ENCODE data around the gene DNAH11.

DNAH11 gene

DNA sequence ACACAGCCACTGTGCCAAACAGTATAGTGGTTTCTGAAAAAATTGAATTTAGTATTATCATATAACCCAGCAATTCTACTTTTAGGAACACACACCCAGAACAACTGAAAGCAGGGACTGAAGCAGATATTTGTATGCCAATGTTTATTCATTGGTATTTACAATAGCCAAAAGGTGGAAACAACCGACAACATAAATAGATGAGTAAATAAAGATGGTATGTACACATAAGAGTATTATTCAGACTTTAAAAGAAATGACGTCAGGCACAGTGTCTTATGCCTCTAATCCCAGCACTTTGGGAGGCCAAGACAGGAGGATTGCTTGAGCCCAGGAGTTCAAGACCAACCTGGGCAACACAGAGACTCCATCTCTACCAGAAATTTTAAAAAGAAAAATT lies 395.6 kb downstream of the DNAH11 start:
- no peak for DNase-seq (ENCODE audit: low read depth)

DNA sequence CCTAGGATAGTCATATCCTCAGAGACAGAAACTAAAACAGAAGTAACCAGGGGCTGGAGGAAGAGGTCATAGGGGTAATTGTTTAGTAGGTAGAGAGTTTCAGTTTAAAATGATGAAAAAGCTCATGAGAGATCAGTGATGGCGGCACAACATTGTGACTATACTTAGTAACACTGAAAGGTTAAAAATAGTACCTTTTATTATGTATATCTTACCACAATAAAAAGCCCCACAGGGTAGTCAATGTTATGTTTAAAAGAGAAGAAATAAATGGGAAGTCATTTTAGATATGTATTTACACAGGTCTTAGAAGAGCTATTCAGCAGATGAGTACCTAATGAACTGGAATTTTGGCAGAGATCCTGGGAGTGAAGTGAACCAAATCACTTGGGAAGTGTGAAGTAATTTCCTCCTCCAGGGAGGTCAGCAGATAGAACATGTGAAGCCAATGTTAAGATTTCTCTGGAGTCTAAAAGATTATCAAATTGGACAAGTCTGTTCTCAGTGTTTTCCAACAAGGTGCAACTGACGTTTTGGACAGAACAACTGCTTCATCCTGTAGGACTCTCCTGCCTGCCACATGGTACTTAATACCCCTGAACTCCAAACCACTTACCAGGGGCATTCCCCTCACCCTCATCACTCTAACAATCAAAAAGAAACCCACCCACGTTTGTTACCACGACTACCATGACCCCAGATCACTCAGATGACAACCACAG lies 396.5 kb downstream of the DNAH11 start:
- no peak for DNase-seq (ENCODE audit: low read depth)

DNA sequence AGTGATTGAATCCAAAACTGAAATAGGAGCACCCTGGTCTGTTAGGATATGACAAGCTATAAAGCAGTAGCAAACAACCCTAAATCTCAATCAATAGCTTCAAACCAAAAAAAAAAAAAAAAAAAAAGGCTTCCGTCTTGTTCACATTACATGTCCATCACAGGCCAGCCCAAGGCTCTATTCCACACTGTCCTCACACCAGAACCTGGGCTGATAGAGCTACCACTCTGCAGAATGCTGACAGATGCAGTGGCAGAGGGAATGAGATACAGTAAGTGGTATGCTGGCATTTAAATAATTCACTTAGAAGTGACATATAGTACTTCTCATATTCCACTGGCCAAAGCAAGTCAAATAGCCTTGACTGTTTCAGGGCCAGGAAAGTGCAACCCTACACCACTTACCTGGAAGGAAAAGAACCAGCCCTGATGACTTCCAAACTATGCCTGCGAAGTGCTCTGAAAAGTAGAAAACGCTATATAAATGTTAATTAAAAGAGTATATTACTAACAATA lies 397.1 kb downstream of the DNAH11 start:
- no peak for DNase-seq (ENCODE audit: low read depth)

DNA sequence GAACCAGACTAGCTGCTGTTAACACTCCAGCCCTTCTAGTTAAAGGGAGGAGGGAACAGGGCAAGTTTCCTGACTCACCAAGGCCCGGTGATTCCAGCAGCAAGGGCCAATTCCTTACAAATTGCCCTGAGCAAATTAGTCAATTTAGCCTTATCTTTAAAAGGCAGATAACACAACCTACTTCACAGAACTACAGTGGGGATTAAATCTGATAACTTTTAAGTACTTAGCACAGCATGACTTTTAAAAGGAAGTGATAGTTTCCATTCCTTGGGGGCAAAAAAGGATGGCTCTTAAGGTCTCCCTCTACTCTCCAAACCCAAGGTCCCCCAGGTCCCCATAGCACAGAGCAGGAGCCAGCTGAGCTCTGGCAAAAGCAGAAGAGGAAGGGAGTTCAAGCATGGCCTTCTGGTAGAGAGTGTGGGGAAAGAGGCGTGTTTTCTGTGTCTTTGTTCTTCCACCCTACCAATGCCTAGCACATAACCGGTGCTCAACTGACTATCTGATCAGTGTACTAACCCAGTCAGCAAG lies 398.8 kb downstream of the DNAH11 start:
- no peak for DNase-seq (ENCODE audit: low read depth)

DNA sequence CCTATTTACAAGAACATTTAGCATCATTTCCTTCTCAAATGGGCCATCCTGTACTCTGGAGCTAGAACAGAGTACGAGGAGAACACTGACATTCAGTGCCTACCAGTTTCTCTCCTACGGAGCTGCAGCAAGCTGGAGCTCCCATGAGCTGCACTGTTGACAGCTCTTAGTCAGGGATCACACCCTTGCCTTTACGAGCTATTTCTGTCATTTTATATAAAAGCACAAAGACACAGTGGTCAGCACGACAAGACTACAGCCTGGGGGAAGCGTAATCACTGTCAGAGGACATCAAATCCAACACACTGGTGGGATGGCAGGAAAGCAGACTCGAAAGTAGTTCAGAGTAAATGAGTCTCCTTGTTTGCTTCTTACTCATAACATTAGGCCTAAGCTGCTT lies 400.1 kb downstream of the DNAH11 start:
- DNase-seq (ENCODE audit: low read depth), result no peak

DNA sequence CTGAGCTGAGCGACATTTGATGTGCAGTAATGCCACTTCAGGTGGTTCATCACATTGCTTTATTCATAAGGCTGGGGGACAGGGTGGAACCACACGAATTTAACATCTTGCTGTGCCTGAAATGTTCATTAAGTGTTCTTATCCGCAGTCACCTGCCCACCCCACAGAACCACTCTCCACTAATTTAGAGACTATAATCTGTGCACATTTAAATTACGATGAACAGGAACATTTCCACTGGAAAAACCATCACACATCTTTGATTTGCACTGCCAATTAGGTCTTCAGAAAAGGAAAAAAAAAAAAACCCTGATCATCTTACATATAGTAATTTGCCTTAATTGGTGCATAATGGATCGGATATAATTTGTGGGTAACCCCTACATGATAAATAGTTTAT lies 400.6 kb downstream of the DNAH11 start:
- DNase-seq (ENCODE audit: low read depth), result no peak

DNA sequence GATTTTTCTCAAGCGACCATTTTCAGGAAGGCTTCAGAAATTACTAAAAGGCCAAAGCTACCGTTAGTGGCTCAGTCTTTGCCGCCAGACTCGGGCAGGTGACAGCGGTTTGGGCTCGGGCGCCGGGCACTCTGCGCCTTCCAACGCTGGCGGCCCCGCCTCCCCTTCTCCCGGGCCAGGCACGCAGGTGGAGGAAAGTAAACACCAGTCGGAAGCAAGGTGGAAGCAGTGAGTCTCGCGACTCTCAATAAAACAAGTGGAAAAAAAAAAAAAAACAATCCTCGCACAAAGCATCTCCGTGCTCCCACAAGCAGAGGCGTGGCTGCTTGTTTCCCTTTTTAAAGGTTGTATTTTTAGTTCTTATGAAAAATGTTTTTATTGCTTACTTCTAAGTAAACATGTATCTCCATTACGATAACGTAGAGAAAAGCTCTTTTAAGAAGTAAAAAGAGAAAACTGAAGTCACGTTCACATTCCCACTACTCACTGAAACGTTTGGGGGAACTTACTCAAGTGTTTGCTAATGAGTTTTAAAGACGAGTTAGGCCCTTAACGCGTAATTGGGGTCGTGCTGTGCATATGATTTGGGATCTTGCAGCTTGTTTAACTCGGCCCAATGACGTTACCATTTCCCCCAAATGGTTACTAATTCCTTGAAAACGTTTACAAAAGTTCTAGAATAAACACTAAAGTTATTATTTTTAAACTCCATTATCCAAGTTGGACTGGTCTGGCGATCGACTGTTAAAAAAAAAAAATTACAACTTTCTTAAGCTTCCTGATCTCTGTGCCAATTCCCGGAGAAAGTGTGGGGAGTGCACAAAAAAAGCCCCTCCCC lies 402.0 kb downstream of the DNAH11 start:
- no peak for DNase-seq (ENCODE audit: low read depth)

DNA sequence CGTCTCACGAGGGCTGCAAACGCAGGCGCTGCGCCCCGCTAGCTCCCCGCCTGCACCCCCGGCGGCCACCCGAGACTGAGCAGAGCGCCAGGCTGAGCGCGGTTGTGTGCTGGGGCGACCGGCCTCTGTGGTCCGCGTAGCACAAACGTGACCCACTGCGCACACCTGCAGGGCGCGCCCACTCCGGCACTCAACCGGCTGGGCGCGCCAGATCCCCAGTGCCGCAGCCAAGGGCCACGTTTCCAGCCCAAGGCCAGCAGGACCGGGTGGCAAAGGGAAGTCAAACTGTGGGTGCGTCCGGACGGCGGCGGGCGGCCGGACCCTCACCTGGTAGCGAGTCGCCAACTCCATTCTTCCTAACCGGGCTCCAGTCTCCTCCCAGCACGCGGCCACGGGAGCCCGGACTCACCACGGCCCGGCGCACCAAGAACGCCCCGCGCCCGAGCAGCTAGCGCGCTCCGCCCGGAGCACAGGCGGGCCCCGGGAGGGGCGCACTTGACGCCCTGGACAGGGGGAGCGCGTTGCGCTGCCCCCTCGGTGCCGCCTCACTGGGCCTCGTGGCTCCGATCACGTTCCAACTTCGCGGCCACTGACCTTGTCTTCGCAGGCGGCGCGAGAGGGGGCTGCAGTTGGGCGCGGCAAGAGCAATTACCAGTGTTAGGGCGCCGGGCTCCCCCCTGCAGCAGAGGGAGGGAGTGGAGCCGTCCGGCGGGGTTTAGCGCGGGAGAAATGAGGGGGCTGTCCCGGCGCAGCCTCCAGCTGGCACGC lies 402.8 kb downstream of the DNAH11 start, which contains the start of gene CDCA7L:
Gene CDCA7L, minus strand, starts transcription at position 446 of the 768 bp plus-strand sequence. Its CDS starts 95 bp downstream, at position 351.
- DNase-seq (ENCODE audit: low read depth), result peak; percentile 29

DNA sequence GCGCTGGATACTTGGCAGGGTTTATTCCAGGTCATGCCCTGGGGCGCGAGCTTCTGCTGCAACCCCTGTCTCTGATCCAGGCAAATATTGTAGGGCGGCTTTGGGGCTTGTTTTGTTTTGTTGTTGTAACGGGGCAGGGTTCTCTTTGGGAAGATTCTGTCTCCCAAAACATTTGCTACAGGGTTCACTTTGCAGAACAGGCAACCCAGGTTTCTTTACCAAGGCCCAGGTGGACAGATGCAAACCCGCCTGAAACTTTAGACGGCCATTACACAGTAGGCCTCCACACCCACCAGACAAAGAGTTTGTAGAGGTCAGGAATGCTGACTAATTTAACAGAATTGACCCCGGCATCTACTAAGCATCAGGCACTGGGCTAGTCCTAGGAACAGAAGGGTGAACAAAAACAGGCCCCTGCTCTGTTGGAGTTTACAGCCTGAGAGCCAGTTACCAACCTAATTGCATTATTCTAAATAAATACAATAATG lies 403.4 kb downstream of the DNAH11 start:
- no peak for DNase-seq (ENCODE audit: low read depth)

DNA sequence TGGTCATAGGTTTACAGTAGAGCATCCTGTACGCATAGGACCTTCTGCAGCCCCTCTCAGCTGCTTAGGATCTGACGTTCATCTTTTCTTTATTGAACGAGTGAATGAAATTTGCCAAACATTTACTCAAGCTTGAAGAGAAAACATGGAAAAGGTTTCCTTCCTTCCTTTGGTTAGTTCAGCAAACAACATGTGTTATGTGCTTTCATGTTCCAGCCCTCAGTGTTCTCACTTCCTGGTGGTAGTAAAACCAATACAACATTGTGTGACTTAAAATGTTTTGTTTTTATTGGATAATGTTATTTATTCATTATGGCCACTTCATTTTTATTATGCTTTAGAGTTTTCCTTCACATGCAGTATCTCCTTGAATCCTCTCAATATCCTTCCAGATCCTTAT lies 404.2 kb downstream of the DNAH11 start:
- DNase-seq (ENCODE audit: low read depth), result no peak

DNA sequence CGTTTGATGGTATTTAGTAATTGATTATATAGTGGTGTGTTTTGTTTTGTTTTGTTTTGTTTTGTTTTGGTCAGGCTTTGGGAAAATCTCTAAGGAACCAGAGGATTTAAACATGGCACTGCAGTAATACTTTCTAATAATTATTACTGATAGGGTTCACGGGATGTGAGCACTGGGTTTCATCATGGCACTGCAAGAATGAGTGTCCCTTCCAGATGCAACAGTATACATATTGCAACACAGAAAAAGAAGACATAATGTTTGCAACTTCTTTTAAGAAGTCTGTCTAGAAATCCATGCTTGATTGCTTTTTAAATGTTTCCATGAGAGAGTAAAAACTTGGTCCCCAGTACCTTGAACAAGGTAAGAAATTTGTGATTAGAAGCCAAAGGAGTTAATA lies 405.1 kb downstream of the DNAH11 start:
- no peak for DNase-seq (ENCODE audit: low read depth)

DNA sequence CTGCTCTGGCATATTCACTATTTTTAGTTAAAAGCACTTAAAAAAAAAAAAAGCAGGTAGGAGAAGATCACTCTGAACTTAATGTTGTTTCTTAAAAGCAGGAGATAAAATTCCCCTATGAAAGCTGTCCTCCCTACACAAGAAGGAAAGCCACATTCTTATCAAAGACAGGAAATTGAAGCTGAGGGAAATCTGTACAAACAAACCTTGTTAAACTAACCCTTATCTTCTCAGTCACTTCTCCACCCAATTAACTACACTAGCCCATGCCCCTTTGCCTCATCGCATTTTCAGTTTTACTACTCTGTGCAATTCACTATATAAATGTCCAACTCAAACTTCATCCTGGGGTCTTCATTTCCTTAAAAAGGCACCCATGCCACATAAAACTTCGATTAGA lies 405.5 kb downstream of the DNAH11 start:
- DNase-seq (ENCODE audit: low read depth), result no peak

DNA sequence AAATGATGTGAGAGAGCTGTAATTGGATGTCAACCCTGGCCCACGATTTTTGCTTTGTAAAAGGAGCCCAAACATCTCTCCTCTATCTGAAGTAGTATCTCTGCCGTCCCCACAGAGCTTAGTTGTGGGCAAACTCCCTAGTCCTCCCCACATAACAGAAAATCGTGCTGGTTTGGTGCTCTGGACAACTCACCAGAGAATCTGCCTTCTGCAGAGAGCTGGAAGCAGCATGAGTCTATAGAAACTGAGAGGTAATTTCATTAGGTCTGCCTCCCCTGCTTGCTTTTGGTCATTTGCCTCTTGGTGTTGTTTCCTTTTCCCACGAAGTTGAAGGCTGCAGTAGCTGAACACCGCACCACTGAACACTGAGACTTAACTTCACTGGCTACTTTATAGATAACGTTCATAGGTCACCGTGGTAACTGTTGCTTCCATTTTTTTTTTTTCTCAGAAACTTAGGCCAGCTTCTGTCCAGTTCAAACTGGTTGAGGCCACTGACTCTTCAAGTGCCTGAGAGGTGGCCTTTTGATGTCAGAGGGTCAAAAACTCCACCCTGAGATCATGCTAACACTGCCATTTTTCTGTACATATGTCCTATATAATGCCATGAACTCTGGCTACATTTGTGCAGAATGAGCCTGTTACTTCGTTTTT lies 406.2 kb downstream of the DNAH11 start:
- DNase-seq (ENCODE audit: low read depth), result no peak
